Measurements from ENCODE around the gene H1-8.

Gene H1-8

DNA sequence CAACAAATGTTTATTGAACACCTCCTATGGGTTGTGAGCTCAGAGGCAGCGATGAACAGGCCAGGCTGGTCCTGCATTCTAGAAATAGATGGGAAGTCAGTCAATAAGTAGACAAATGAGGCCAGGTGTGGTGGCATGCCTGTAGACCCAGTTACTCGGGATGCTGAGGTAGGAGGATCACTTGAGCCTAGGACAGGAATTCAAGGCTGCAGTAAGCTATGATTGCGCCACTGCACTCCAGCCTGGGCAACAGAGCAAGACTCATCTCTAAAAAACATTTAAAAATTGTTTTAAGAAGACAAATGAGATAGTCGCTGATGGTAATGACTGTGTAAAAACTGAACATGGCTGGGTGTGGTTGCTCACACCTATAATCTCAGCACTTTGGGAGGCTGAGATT is 18.9 kb upstream of the H1-8 start:
- TF ChIP-seq, protein P1, sequence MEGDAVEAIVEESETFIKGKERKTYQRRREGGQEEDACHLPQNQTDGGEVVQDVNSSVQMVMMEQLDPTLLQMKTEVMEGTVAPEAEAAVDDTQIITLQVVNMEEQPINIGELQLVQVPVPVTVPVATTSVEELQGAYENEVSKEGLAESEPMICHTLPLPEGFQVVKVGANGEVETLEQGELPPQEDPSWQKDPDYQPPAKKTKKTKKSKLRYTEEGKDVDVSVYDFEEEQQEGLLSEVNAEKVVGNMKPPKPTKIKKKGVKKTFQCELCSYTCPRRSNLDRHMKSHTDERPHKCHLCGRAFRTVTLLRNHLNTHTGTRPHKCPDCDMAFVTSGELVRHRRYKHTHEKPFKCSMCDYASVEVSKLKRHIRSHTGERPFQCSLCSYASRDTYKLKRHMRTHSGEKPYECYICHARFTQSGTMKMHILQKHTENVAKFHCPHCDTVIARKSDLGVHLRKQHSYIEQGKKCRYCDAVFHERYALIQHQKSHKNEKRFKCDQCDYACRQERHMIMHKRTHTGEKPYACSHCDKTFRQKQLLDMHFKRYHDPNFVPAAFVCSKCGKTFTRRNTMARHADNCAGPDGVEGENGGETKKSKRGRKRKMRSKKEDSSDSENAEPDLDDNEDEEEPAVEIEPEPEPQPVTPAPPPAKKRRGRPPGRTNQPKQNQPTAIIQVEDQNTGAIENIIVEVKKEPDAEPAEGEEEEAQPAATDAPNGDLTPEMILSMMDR (IDR thresholded peaks at IDR 0.05; ENCODE audit: low read depth, low read length, missing control alignments): no peak
- no peak overlapping the region for H3K4me3 ChIP-seq (replicated peaks; ENCODE audit: low read depth, low read length)
- DNase-seq (ENCODE audit: extremely low read depth, low read depth): no peak

GRCh38 chr3:129525341-129525968 is 17.5 kb upstream of the H1-8 start:
- TF ChIP-seq, protein P1 (IDR thresholded peaks at IDR 0.05; ENCODE audit: low read depth, low read length, missing control alignments): no peak
- H3K4me3 ChIP-seq (replicated peaks; ENCODE audit: low read depth, low read length): no peak overlapping the region
- no peak for DNase-seq (ENCODE audit: extremely low read depth, low read depth)

DNA sequence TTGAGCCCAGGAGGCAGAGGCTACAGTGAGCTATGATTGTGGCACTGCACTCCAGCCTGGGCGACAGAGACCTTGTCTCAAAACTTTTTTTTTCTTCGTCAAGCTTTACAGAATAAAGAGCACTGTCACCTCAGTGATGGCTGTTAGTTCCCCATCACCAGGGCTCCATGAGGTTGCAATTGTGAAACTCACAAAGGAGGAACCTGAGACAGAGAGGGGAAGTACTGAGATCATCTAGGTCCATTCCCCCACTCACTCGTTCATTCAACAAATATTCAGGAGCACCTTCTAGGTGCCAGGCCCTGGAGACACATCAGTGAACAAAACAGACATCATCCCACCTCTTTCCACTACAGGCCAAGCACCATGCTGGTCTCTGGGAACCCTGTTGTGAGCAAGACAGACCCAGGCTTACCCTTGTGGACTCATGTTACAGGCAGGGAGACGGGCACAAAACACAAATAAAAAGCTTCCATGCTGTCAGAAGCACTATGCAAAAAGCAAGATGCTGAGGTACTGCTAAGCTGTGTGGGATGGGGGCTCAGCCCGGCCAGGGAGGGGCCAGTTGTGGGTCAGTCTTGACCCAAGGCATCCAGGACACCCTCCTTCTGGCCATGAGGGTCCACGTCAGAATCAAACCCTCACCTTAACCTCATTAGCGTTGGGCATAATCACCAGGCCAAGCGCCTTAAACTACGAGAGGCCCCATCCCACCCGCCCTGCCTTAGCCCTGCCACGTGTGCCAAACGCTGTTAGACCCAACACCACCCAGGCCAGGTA is 16.7 kb upstream of the H1-8 start:
- no peak for DNase-seq (ENCODE audit: extremely low read depth, low read depth)
- TF ChIP-seq, protein P1 (IDR thresholded peaks at IDR 0.05; ENCODE audit: low read depth, low read length, missing control alignments): no peak
- H3K4me3 ChIP-seq (replicated peaks; ENCODE audit: low read depth, low read length): no peak overlapping the region

GRCh38 chr3:129527262-129527661 is 15.7 kb upstream of the H1-8 start:
- no peak for DNase-seq (ENCODE audit: extremely low read depth, low read depth)
- TF ChIP-seq, protein P1 (IDR thresholded peaks at IDR 0.05; ENCODE audit: low read depth, low read length, missing control alignments): no peak
- H3K4me3 ChIP-seq (replicated peaks; ENCODE audit: low read depth, low read length): no peak overlapping the region

DNA sequence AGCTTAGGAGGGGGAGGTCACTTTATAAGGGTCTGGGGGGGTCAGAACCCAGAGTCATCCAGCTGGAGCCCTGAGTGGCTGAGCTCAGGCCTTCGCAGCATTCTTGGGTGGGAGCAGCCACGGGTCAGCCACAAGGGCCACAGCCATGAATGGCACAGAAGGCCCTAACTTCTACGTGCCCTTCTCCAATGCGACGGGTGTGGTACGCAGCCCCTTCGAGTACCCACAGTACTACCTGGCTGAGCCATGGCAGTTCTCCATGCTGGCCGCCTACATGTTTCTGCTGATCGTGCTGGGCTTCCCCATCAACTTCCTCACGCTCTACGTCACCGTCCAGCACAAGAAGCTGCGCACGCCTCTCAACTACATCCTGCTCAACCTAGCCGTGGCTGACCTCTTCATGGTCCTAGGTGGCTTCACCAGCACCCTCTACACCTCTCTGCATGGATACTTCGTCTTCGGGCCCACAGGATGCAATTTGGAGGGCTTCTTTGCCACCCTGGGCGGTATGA is 14.3 kb upstream of the H1-8 start, which contains the start of gene RHO:
RHO (plus strand) TSS at position 51 of the 512 bp plus-strand sequence; CDS start at position 146, 95 bp downstream.
- TF ChIP-seq, protein P1 (IDR thresholded peaks at IDR 0.05; ENCODE audit: low read depth, low read length, missing control alignments): no peak
- DNase-seq (ENCODE audit: extremely low read depth, low read depth): no peak
- no peak within 1 kb of the TSS for H3K4me3 ChIP-seq (replicated peaks; ENCODE audit: low read depth, low read length)

- H3K4me3 ChIP-seq (replicated peaks; ENCODE audit: low read depth, low read length): no peak overlapping the region
- TF ChIP-seq, protein P1 (IDR thresholded peaks at IDR 0.05; ENCODE audit: low read depth, low read length, missing control alignments): no peak
- DNase-seq (ENCODE audit: extremely low read depth, low read depth): no peak
These were observed 13.4 kb upstream of the H1-8 start for GRCh38 chr3:129529436-129530210.

All from HFF-Myc (cell line).